B cell (primary cell): ENCODE results near the gene AMZ2. TPM values are rescaled to one million over a fixed set of nuclear protein-coding genes. Genes with fewer than 3 reads are reported as not detected.

Experiments used
- ATAC-seq: fragments of 200-7000 bp; cut with Tn5 transposase; one replicate; pipeline ENCODE4 v1.10.0; 2021; ENCODE audit warnings: low read depth, mild to moderate bottlenecking, moderate number of reproducible peaks, moderate library complexity
- CTCF ChIA-PET: fragments of 350-600 bp; sonication (Branson Sonifier 250); formaldehyde crosslinking; loops from one replicate; lab custom pipeline; 2021; ENCODE audit warnings: antibody characterized with exemption, inconsistent platforms; lab: Charles Lee
- POLR2A ChIA-PET: fragments of 350-600 bp; sonication (Branson Sonifier 250); formaldehyde crosslinking; loops from one replicate; lab custom pipeline; 2021; ENCODE audit warnings: antibody characterized with exemption; lab: Charles Lee
- DNase-seq: peaks from one replicate; pipeline ENCODE4 v3.0.0; 2013
- H2AFZ ChIP-seq: 2 replicates; pipeline ENCODE4 v1.6.1; 2012; ENCODE audit warnings: mild to moderate bottlenecking, low read depth, low read length; ENCODE audit not compliant: insufficient read depth, poor library complexity, severe bottlenecking
- H3K27ac ChIP-seq, 2 donors: 1 replicate in 1 of 2; 2 replicates in 1 of 2; pipeline ENCODE4 v1.5.1; 2012 to 2013; ENCODE audit warnings: low read length in 2 of 2, mild to moderate bottlenecking in 2 of 2, moderate library complexity in 1 of 2
- H3K27me3 ChIP-seq, 4 experiments: fragments of 200-600 bp in 1 of 4; sonication (generic) in 1 of 4; replicated peaks in 1 of 4; 1 replicate in 2 of 4; 2 replicates in 2 of 4; pipeline versions ENCODE4 v1.6.1 to v1.7.0; 2013 to 2016; ENCODE audit warnings: low read length in 3 of 4, mild to moderate bottlenecking in 2 of 4, mixed read lengths in 1 of 4, moderate library complexity in 1 of 4; ENCODE audit not compliant: insufficient read depth in 4 of 4, control insufficient read depth in 3 of 4; ENCODE audit errors: control extremely low read depth in 1 of 4
- H3K36me3 ChIP-seq, 2 experiments: replicated peaks in 1 of 2; 1 replicate in 1 of 2; 2 replicates in 1 of 2; pipeline versions ENCODE4 v1.6.1 to v1.7.1; 2013; ENCODE audit warnings: low read length in 1 of 2; ENCODE audit not compliant: insufficient read depth in 2 of 2, control insufficient read depth in 1 of 2; ENCODE audit errors: control extremely low read depth in 1 of 2, extremely low read depth in 1 of 2
- H3K4me1 ChIP-seq, 2 donors: fragments of 200-600 bp in 1 of 2; sonication (generic) in 1 of 2; 1 replicate in 1 of 2; 2 replicates in 1 of 2; pipeline versions ENCODE4 v1.5.1 to v1.6.1; 2013 to 2017; ENCODE audit warnings: low read length in 2 of 2; ENCODE audit not compliant: control insufficient read depth in 2 of 2, insufficient read depth in 2 of 2
- H3K4me2 ChIP-seq: replicated peaks from 2 replicates; pipeline ENCODE3; 2012; ENCODE audit warnings: mild to moderate bottlenecking, low read depth, low read length; ENCODE audit not compliant: poor library complexity, severe bottlenecking
- H3K4me3 ChIP-seq, 5 experiments: fragments of 200-600 bp in 1 of 5; sonication (generic) in 1 of 5; 1 replicate in 3 of 5; 2 replicates in 2 of 5; pipeline versions ENCODE4 v1.5.1 to v1.7.0; 2011 to 2016; ENCODE audit warnings: low read length in 4 of 5, mild to moderate bottlenecking in 4 of 5, low read depth in 2 of 5, control low read depth in 1 of 5, moderate library complexity in 1 of 5; ENCODE audit not compliant: insufficient read depth in 1 of 5; ENCODE audit errors: control extremely low read depth in 1 of 5, extremely low read depth in 1 of 5
- H3K79me2 ChIP-seq: fragments of 200-600 bp; sonication (generic); one replicate; pipeline ENCODE4 v1.6.0; 2016; ENCODE audit warnings: low read length; ENCODE audit not compliant: control insufficient read depth, insufficient read depth
- H3K9ac ChIP-seq: fragments of 200-600 bp; sonication (generic); 2 replicates; pipeline ENCODE4 v1.6.1; 2017; ENCODE audit warnings: mild to moderate bottlenecking, low read length, moderate library complexity
- H3K9me3 ChIP-seq, 3 donors: one replicate each; pipeline versions ENCODE4 v1.6.1 to v1.7.1; 2013; ENCODE audit warnings: low read length in 2 of 3; ENCODE audit not compliant: control insufficient read depth in 2 of 3, insufficient read depth in 1 of 3; ENCODE audit errors: control extremely low read depth in 1 of 3
- H4K20me1 ChIP-seq: 2 replicates; pipeline ENCODE4 v1.6.0; 2012; ENCODE audit warnings: mild to moderate bottlenecking, low read length; ENCODE audit not compliant: insufficient read depth, control insufficient read depth, poor library complexity, severe bottlenecking
- H3K27ac Mint-ChIP-seq: one replicate; pipeline ENCODE4 v1.8.0; 2021; ENCODE audit warnings: mixed read lengths
- H3K27me3 Mint-ChIP-seq: one replicate; pipeline ENCODE4 v1.8.0; 2021; ENCODE audit warnings: mixed read lengths
- H3K4me1 Mint-ChIP-seq: one replicate; pipeline ENCODE4 v1.8.0; 2021; ENCODE audit warnings: mixed read lengths
- H3K4me3 Mint-ChIP-seq: one replicate; pipeline ENCODE4 v1.8.0; 2021; ENCODE audit warnings: mixed read lengths
- H3K9me3 Mint-ChIP-seq: one replicate; pipeline ENCODE4 v1.8.0; 2022; ENCODE audit warnings: mixed read lengths; ENCODE audit not compliant: insufficient read depth
- EZH2 ChIP-seq: IDR thresholded peaks from 2 replicates; pipeline ENCODE4 v1.6.1; 2012; ENCODE audit warnings: borderline replicate concordance, low read depth, mild to moderate bottlenecking, moderate library complexity, low read length; ENCODE audit not compliant: insufficient read depth, poor library complexity, severe bottlenecking
- WGBS: methylation state at CpG from one replicate; pipeline ENCODE4 v1.1.5; 2013; ENCODE audit warnings: missing lambda C conversion rate; ENCODE audit not compliant: insufficient coverage; 5-methylcytosine and 5-hydroxymethylcytosine counted together
- intact Hi-C: fragments of 100-400 bp; cut with micrococcal nuclease; formaldehyde crosslinking; loops from one replicate; pipeline ENCODE4 v1.10.0; 2022
- polyA plus RNA-seq: library from polyadenylated mRNA; depleted of rRNA; stranded (reverse); fragments of >200 nt; gene quantifications from 2 replicates; pipeline ENCODE4 v1.2.3, GENCODE V29; 2012
- total RNA-seq, 2 donors: library from RNA; stranded (reverse); fragments of 120-200 nt in 1 of 2; gene quantifications; 1 replicate in 1 of 2; 2 replicates in 1 of 2; pipeline versions ENCODE4 v1.2.3 to v1.2.4, GENCODE V29; 2013 to 2022
- TF ChIP-seq, protein P1 (sequence below): fragments of 200-600 bp; IDR thresholded peaks from one replicate; pipeline ENCODE4 v1.8.0; 2022; ENCODE audit warnings: antibody characterized with exemption, mild to moderate bottlenecking

Gene AMZ2
- total and polyA plus RNA-seq, 2 donors (not counting 1 experiment from before 2014, with no cell fraction given) = 64.1 to 70.7 TPM

DNA sequence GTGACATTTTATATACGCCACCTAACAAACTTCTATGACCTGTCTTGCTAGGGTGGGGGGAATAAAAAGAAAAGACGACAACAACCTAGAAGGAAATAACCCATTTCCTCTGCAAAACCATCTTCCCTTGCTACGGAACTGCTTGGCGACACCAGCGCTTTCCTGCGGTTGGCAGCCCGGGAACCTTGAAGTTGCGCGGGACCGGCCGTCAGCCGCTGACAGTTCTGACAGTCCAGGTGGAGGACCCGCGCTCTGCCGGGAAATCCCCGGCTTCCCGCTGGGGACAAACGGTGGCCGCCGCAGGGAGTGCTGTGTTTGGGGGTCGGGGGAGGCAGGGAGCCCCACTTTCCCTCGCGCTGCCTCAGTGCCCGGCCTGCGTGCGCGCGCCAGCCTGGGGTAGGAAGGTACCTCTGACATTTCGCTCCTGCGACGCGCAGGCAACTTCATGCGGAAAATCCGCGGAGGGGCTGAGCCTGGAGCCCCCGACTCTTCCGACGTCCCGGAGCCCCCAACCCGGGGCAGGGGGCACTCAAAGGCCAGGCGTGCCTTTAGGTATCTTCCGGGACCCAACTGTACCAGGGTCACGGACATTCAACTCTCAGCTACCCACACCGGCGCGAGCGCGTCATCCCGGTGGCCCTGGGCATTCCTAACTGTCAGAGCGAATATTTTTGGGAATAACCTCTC, 42.6 kb downstream of the AMZ2 start:
- peak overlapping the region; percentile 62 for H3K27ac Mint-ChIP-seq
- peak; percentile 70 for DNase-seq
- Histone ChIP-seq H3K9me3 (no peaks in the 10 kb centered on the region), H3K36me3 (no peaks in the 10 kb centered on the region), H3K4me2 (peak overlapping the region; percentile 84), H3K9ac (peak overlapping the region; percentile 84), H3K4me3 (peak overlapping the region; percentile 53 to 74 (median 64)), H3K27me3 (no peaks in the 10 kb centered on the region), H3K27ac (peak overlapping the region; percentile 84 to 89), H4K20me1 (no peaks in the 10 kb centered on the region), H2AFZ (peak overlapping the region; percentile 87), H3K79me2 (no peaks in the 10 kb centered on the region), H3K4me1 (peaks cover 31 to 43% of the 10 kb centered on the region in 2 donors)
- ChIA-PET CTCF (interaction anchor here (0.7 to 7.1 kb wide), 6 partner anchors 26 to 108 kb away, joined by 3 to 40 read pairs (median 3); no protein-coding TSS in a partner anchor), POLR2A (interaction anchor here (0.6 to 2.7 kb wide), 16 partner anchors 10 to 282 kb away, joined by 3 to 20 read pairs (median 5); partner anchors contain the start of genes AMZ2 and PRKAR1A)
- H3K4me1 Mint-ChIP-seq = peaks cover 42% of the 10 kb centered on the region
- intact Hi-C loops = loop anchor here (2.0 to 10.0 kb wide), 7 partner anchors 28 to 1037 kb away; partner anchors contain the start of genes ABCA5, AMZ2 and PRKAR1A
- peak overlapping the region; percentile 95 for H3K4me3 Mint-ChIP-seq
- H3K27me3 Mint-ChIP-seq = no peaks in the 10 kb centered on the region
- WGBS = under 1% methylated on average over 49 of the region's 50 CpGs
- no peak for ATAC-seq
- TF ChIP-seq, protein P1, sequence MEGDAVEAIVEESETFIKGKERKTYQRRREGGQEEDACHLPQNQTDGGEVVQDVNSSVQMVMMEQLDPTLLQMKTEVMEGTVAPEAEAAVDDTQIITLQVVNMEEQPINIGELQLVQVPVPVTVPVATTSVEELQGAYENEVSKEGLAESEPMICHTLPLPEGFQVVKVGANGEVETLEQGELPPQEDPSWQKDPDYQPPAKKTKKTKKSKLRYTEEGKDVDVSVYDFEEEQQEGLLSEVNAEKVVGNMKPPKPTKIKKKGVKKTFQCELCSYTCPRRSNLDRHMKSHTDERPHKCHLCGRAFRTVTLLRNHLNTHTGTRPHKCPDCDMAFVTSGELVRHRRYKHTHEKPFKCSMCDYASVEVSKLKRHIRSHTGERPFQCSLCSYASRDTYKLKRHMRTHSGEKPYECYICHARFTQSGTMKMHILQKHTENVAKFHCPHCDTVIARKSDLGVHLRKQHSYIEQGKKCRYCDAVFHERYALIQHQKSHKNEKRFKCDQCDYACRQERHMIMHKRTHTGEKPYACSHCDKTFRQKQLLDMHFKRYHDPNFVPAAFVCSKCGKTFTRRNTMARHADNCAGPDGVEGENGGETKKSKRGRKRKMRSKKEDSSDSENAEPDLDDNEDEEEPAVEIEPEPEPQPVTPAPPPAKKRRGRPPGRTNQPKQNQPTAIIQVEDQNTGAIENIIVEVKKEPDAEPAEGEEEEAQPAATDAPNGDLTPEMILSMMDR = no peak
- no peak for TF ChIP-seq EZH2
- no peaks in the 10 kb centered on the region for H3K9me3 Mint-ChIP-seq
